Parathyroid adenoma (tissue), 2 donors: ENCODE data around the gene HSBP1L1.

ENCODE experiments used
- H2AFZ ChIP-seq: fragments of 300-600 bp; sonication (generic); one replicate; pipeline ENCODE4 v1.7.0; 2017; ENCODE audit warnings: antibody characterized with exemption, mild to moderate bottlenecking
- H3K27ac ChIP-seq: fragments of 300-600 bp; sonication (generic); one replicate; pipeline ENCODE4 v1.7.0; 2017
- H3K27me3 ChIP-seq: fragments of 300-600 bp; sonication (generic); one replicate; pipeline ENCODE4 v1.7.0; 2017; ENCODE audit warnings: low read length; ENCODE audit not compliant: control insufficient read depth, insufficient read depth
- H3K36me3 ChIP-seq: fragments of 300-600 bp; sonication (generic); one replicate; pipeline ENCODE4 v1.7.0; 2017; ENCODE audit warnings: low read length; ENCODE audit not compliant: control insufficient read depth, insufficient read depth
- H3K4me1 ChIP-seq: fragments of 300-600 bp; sonication (generic); one replicate; pipeline ENCODE4 v1.7.0; 2017; ENCODE audit warnings: control low read depth
- H3K4me2 ChIP-seq: fragments of 300-600 bp; sonication (generic); one replicate; pipeline ENCODE4 v1.7.0; 2017; ENCODE audit warnings: low read length
- H3K4me3 ChIP-seq: fragments of 300-600 bp; sonication (generic); one replicate; pipeline ENCODE4 v1.7.0; 2017; ENCODE audit warnings: low read depth, low read length
- H3K79me2 ChIP-seq: fragments of 300-600 bp; sonication (generic); one replicate; pipeline ENCODE4 v1.7.0; 2017; ENCODE audit warnings: control low read depth
- H3K9ac ChIP-seq: fragments of 300-600 bp; sonication (generic); one replicate; pipeline ENCODE4 v1.7.0; 2017; ENCODE audit warnings: mild to moderate bottlenecking
- H3K9me3 ChIP-seq: fragments of 300-600 bp; sonication (generic); one replicate; pipeline ENCODE4 v1.7.0; 2017; ENCODE audit warnings: low read length; ENCODE audit not compliant: control insufficient read depth
- TF ChIP-seq, protein P1 (sequence below): fragments of 300-600 bp; sonication (generic); IDR thresholded peaks from one replicate; pipeline ENCODE4 v1.7.0; 2017; ENCODE audit warnings: antibody characterized with exemption, mild to moderate bottlenecking
- donor health status: primary hyperparathyroidism.

The HSBP1L1 gene

DNA sequence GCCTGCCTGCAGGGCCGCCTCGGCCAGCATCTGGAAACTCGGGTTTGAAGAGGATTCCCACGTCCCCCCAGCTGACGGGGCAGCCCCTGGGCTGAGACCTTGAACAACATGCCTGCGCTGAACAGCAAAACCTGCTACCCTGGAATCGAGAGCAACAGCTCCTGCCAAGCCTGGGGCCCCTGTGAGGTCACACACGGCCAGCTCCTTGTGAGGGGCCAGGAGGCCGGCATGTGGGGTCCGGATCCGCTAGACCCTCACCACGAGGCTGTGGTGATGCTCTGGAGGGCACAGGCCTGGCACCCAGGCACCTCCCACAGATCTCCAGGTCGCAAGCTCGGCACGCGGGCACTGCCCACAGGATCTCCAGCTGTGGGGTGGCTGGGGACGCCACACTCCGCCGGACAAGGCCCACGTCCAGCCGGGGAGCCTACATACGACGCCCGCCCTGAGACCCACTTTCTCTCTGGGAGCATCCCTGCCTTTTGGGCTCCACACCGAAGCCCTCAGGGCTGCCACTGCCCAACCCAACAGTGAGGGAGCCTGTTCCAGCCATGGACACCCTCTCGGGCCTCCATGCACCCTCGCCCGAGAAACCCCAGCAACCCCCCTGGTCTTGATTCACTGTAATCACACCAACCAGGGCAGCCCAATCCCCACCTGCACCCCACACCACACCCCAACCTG is 47.1 kb upstream of the HSBP1L1 start:
- H3K9ac ChIP-seq = no peak overlapping the region
- H3K4me2 ChIP-seq = no peak overlapping the region
- TF ChIP-seq, protein P1, sequence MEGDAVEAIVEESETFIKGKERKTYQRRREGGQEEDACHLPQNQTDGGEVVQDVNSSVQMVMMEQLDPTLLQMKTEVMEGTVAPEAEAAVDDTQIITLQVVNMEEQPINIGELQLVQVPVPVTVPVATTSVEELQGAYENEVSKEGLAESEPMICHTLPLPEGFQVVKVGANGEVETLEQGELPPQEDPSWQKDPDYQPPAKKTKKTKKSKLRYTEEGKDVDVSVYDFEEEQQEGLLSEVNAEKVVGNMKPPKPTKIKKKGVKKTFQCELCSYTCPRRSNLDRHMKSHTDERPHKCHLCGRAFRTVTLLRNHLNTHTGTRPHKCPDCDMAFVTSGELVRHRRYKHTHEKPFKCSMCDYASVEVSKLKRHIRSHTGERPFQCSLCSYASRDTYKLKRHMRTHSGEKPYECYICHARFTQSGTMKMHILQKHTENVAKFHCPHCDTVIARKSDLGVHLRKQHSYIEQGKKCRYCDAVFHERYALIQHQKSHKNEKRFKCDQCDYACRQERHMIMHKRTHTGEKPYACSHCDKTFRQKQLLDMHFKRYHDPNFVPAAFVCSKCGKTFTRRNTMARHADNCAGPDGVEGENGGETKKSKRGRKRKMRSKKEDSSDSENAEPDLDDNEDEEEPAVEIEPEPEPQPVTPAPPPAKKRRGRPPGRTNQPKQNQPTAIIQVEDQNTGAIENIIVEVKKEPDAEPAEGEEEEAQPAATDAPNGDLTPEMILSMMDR = no peak
- no peak overlapping the region for H3K4me3 ChIP-seq
- H3K27me3 ChIP-seq = no peaks in the 10 kb centered on the region
- H3K27ac ChIP-seq = no peak overlapping the region
- no peak overlapping the region for H2AFZ ChIP-seq
- H3K4me1 ChIP-seq = no peaks in the 10 kb centered on the region
- H3K9me3 ChIP-seq = no peaks in the 10 kb centered on the region
- no peaks in the 10 kb centered on the region for H3K36me3 ChIP-seq
- H3K79me2 ChIP-seq = peaks cover 51% of the 10 kb centered on the region

DNA sequence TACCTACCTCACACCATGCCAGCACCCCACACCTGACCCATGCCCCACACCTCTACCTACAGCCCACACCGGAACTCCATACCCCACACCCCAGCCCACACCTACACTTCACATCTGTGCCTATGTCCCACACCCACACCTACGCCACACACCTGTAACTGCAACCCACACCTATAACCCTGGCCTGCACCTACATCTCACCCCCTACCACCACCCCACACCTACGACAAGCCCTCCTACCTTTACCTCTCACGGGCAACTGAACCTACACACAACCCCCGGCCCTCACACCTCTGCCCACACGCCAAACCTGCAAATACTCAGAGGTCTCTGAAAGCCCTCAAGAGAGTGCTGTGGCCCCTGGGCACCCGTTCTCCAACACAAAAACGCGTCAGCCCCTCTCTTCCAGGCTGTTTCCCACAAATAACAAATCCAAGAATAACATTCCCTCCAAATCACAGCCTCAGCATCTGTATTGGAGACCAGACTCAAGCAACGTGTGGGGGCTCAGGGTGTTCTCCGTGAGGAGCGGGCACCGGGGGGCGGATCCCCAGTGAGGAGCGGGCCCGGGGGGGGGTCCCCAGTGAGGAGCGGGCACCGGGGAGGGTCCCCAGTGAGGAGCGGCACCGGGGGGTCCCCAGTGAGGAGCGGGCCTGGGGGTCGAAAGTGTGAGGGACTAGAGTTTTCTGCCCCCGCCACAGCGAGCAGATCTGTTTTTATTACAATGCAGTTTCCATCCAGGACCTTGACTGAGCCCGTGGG is 46.4 kb upstream of the HSBP1L1 start:
- peaks cover 51% of the 10 kb centered on the region for H3K79me2 ChIP-seq
- no peak overlapping the region for H3K9ac ChIP-seq
- H3K9me3 ChIP-seq = no peaks in the 10 kb centered on the region
- no peak overlapping the region for H3K4me3 ChIP-seq
- no peak overlapping the region for H2AFZ ChIP-seq
- no peaks in the 10 kb centered on the region for H3K4me1 ChIP-seq
- H3K36me3 ChIP-seq = no peaks in the 10 kb centered on the region
- TF ChIP-seq, protein P1 = no peak
- H3K27me3 ChIP-seq = no peaks in the 10 kb centered on the region
- no peak overlapping the region for H3K27ac ChIP-seq
- no peak overlapping the region for H3K4me2 ChIP-seq

DNA sequence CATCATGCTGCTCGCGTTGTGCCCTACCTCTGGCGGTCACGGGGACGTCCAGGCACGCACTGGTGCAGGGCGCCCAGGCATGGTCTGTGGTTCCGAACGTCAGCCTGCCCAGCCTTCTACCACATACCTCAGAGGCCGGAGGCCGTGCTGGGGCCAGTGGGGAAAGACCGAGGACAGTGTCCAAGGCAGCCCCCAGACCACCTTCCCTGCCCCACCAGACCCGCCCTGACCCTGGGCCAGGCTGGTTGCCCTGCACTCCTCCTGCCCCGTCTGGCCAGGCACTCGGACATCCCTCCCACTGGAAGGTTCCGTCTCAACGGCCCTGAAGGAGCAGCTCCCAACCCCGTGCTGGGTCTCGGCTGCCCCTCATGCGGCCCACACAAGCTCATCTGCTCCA is 45.8 kb upstream of the HSBP1L1 start:
- peaks cover 51% of the 10 kb centered on the region for H3K79me2 ChIP-seq
- H3K9ac ChIP-seq = no peak overlapping the region
- no peak overlapping the region for H3K4me2 ChIP-seq
- H3K9me3 ChIP-seq = no peaks in the 10 kb centered on the region
- no peaks in the 10 kb centered on the region for H3K36me3 ChIP-seq
- TF ChIP-seq, protein P1 = no peak
- H3K27ac ChIP-seq = no peak overlapping the region
- H3K4me3 ChIP-seq = no peak overlapping the region
- no peaks in the 10 kb centered on the region for H3K27me3 ChIP-seq
- H3K4me1 ChIP-seq = no peaks in the 10 kb centered on the region
- no peak overlapping the region for H2AFZ ChIP-seq

DNA sequence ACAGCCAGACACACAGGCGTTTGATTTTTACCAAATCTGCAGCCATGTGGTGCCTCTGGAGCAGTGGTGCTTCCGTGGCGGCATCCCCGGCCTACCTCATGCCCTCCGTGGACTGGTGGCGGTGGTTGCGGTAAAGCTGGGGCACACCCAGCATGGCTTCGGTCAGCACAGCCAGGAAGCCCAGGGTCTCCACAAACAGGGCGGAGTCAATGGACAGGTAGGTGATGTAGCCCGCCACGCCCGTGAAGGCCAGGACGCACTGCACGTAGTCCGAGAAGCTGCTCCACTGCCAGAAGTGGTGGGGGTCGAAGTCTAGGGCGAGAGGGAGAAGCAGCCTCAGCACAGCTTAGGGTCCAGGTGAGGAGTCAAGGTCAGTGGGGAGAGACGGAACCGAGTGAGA is 45.4 kb upstream of the HSBP1L1 start:
- TF ChIP-seq, protein P1 = no peak
- no peaks in the 10 kb centered on the region for H3K27me3 ChIP-seq
- H3K79me2 ChIP-seq = peaks cover 48% of the 10 kb centered on the region
- no peaks in the 10 kb centered on the region for H3K36me3 ChIP-seq
- no peak overlapping the region for H3K27ac ChIP-seq
- H3K9ac ChIP-seq = no peak overlapping the region
- no peaks in the 10 kb centered on the region for H3K4me1 ChIP-seq
- H3K4me3 ChIP-seq = no peak overlapping the region
- H3K9me3 ChIP-seq = no peaks in the 10 kb centered on the region
- H3K4me2 ChIP-seq = no peak overlapping the region
- H2AFZ ChIP-seq = no peak overlapping the region
